Left renal pelvis (tissue), 4 donors: ENCODE data around the gene LPP. TPM values are rescaled to one million over a fixed set of nuclear protein-coding genes. Genes with fewer than 3 reads are reported as not detected.

Experiments used
- DNase-seq, 4 donors: peaks; one replicate each; pipeline ENCODE4 v3.0.0-alpha.2; 2013; ENCODE audit warnings: low read depth in 4 of 4, low spot score in 3 of 4
- polyA plus RNA-seq, 4 donors: library from polyadenylated mRNA; unstranded; fragments of 120-200 nt; gene quantifications; one replicate each; pipeline ENCODE4 v1.2.1, GENCODE V29; 2013; ENCODE audit not compliant: insufficient read length in 4 of 4

LPP gene
- polyA plus RNA-seq, 4 donors = 21.3 to 31.3 (median 25.6) TPM

- DNase-seq = no peak
Observed at GRCh38 chr3:188939814-188940572, 786.0 kb downstream of the LPP start.
